ENCODE results near the gene RNF111. TPM values are rescaled to one million over a fixed set of nuclear protein-coding genes. Genes with fewer than 3 reads are reported as not detected.
"Not testable (repeated sequence)": the region's sequence is repeated elsewhere in the genome, so short reads cannot be mapped to it uniquely, and the experiment has no call there.

Gene RNF111
- polyA plus RNA-seq, 4 donors: 33.9 to 47.6 (median 43.7) TPM

GRCh38 chr15:58999694-59000093 lies 12.2 kb downstream of the RNF111 start:
- DNase-seq (ENCODE audit: low read depth in 4 of 4, low spot score in 3 of 4): no peak

GRCh38 chr15:59000251-59000650 lies 12.8 kb downstream of the RNF111 start:
- not testable (repeated sequence) for DNase-seq (ENCODE audit: low read depth in 4 of 4, low spot score in 3 of 4)

GRCh38 chr15:59001946-59002345 lies 14.5 kb downstream of the RNF111 start:
- DNase-seq (ENCODE audit: low read depth in 4 of 4, low spot score in 3 of 4): no peak

GRCh38 chr15:59002418-59002859 lies 15.0 kb downstream of the RNF111 start:
- no peak for DNase-seq (ENCODE audit: low read depth in 4 of 4, low spot score in 3 of 4)

- DNase-seq (ENCODE audit: low read depth in 4 of 4, low spot score in 3 of 4): no peak
Measured at GRCh38 chr15:59005579-59005978, 18.1 kb downstream of the RNF111 start.

GRCh38 chr15:59008086-59008485 lies 20.6 kb downstream of the RNF111 start:
- no peak for DNase-seq (ENCODE audit: low read depth in 4 of 4, low spot score in 3 of 4)

GRCh38 chr15:59011262-59011952 lies 23.9 kb downstream of the RNF111 start:
- DNase-seq (ENCODE audit: low read depth in 4 of 4, low spot score in 3 of 4): no peak

- no peak for DNase-seq (ENCODE audit: low read depth in 4 of 4, low spot score in 3 of 4)
Measured at GRCh38 chr15:59013246-59013873, 25.9 kb downstream of the RNF111 start.

GRCh38 chr15:59014068-59014467 lies 26.6 kb downstream of the RNF111 start:
- DNase-seq (ENCODE audit: low read depth in 4 of 4, low spot score in 3 of 4): no peak

- DNase-seq (ENCODE audit: low read depth in 4 of 4, low spot score in 3 of 4): no peak
Measured at GRCh38 chr15:59017449-59017848, 30.0 kb downstream of the RNF111 start.

GRCh38 chr15:59018833-59019232 lies 31.4 kb downstream of the RNF111 start:
- DNase-seq (ENCODE audit: low read depth in 4 of 4, low spot score in 3 of 4): no peak

GRCh38 chr15:59020322-59020721 lies 32.9 kb downstream of the RNF111 start:
- no peak for DNase-seq (ENCODE audit: low read depth in 4 of 4, low spot score in 3 of 4)

GRCh38 chr15:59022188-59022587 lies 34.7 kb downstream of the RNF111 start:
- DNase-seq (ENCODE audit: low read depth in 4 of 4, low spot score in 3 of 4): no peak

GRCh38 chr15:59026207-59026606 lies 38.7 kb downstream of the RNF111 start:
- DNase-seq (ENCODE audit: low read depth in 4 of 4, low spot score in 3 of 4): no peak

GRCh38 chr15:59028387-59028955 lies 41.0 kb downstream of the RNF111 start:
- DNase-seq (ENCODE audit: low read depth in 4 of 4, low spot score in 3 of 4): no peak

- DNase-seq (ENCODE audit: low read depth in 4 of 4, low spot score in 3 of 4): no peak
Measured at GRCh38 chr15:59029554-59029953, 42.1 kb downstream of the RNF111 start.

- DNase-seq (ENCODE audit: low read depth in 4 of 4, low spot score in 3 of 4): no peak
Measured at GRCh38 chr15:59035201-59035600, 47.7 kb downstream of the RNF111 start.

- no peak for DNase-seq (ENCODE audit: low read depth in 4 of 4, low spot score in 3 of 4)
Measured at GRCh38 chr15:59039225-59039624, 51.8 kb downstream of the RNF111 start.

- no peak for DNase-seq (ENCODE audit: low read depth in 4 of 4, low spot score in 3 of 4)
Measured at GRCh38 chr15:59042041-59042440, 54.6 kb downstream of the RNF111 start.

- no peak for DNase-seq (ENCODE audit: low read depth in 4 of 4, low spot score in 3 of 4)
Measured at GRCh38 chr15:59048897-59049296, 61.4 kb downstream of the RNF111 start.

- DNase-seq (ENCODE audit: low read depth in 4 of 4, low spot score in 3 of 4): no peak
Measured at GRCh38 chr15:59051873-59052861, 64.7 kb downstream of the RNF111 start.
